ENCODE results near the gene CMSS1. TPM values are rescaled to one million over a fixed set of nuclear protein-coding genes. Genes with fewer than 3 reads are reported as not detected.

Gene CMSS1
- total and polyA plus RNA-seq, 3 donors from 2014 or later: 24.6 to 47.9 (median 24.9) TPM

DNA sequence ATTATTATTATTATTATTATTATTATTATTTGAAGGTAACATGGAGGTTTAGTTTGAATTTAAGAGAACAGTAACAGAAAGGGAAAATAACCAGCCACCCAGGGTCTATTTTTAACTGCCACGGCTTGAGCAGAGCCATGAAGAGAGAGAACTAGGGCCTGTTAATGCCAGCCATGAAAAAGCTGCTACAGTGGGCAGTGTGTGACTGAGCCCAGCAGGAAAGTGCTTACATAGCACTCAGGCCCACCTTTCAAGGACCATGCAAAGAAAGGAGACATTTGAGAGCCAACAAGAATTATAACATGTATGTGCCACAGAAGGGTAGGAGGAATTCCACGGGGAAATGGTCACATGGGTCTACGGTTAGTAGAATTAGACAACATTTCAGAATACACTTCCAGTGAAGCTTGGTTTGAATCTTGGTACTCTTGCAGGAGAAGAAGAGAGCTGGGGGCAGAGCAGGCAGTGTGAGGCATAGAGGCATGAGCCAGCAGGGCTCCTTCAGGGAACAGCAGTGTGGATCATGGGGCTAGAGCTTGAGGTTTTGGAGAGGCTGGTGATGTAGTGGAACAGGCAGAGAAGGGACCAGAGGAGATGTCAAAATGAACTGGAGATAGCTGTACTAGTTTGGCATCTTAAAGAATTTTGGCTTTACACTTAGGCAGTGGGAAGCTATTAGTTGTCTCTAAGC is 140.7 kb downstream of the CMSS1 start:
- TF ChIP-seq, protein P1, sequence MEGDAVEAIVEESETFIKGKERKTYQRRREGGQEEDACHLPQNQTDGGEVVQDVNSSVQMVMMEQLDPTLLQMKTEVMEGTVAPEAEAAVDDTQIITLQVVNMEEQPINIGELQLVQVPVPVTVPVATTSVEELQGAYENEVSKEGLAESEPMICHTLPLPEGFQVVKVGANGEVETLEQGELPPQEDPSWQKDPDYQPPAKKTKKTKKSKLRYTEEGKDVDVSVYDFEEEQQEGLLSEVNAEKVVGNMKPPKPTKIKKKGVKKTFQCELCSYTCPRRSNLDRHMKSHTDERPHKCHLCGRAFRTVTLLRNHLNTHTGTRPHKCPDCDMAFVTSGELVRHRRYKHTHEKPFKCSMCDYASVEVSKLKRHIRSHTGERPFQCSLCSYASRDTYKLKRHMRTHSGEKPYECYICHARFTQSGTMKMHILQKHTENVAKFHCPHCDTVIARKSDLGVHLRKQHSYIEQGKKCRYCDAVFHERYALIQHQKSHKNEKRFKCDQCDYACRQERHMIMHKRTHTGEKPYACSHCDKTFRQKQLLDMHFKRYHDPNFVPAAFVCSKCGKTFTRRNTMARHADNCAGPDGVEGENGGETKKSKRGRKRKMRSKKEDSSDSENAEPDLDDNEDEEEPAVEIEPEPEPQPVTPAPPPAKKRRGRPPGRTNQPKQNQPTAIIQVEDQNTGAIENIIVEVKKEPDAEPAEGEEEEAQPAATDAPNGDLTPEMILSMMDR (IDR thresholded peaks at IDR 0.05): no peak
- TF ChIP-seq POLR2A (IDR thresholded peaks at IDR 0.05): no peak
- Histone ChIP-seq H3K4me3 (no peak overlapping the region), H3K9me3 (no peaks in the 10 kb centered on the region), H3K36me3 (ENCODE audit: low read depth, missing control alignments) (no peaks in the 10 kb centered on the region), H3K27ac (no peak overlapping the region), H3K4me1 (no peaks in the 10 kb centered on the region), H3K27me3 (no peaks in the 10 kb centered on the region)
- DNase-seq: no peak
- intact Hi-C loops (cut with DNase I; ENCODE audit: low total_unique reads): no loop called here
- WGBS, 2 donors: 82 to 84% methylated on average over 3 of the region's 3 CpGs

DNA sequence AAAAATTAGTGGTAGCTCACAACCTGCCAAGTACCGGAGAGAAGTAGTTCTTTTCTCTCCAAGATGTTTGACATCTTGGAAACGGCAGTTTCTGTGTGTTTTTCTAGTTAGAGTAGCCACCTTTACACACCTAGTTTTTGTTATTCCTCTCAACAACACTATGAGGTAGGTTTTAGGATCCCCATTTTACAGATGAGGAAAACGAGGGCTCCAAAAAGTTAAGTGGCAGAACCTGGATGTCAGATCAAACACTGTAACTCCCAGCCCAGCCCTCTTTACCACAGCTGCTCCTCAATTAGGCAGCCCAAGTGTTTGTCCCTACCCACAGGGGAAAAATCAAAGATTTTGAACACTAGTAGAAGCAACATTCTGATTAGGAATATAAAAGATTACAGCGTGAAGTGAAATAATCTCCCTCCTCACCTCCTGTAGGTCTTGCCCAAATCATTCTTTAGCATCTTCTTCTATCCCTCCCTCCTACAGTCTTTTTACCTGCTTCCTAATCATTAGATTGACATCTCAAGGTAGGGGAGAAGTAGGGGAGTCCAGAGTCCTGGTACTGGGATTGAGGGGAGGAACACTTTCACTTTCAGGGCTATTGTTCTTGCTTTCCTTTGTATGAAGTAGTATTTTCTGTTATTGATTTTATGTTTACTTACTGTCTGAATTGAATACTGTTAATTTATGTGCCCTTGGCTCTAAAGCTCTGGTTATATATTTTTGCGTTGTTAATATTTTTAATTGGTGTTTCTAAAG is 142.6 kb downstream of the CMSS1 start:
- Histone ChIP-seq H3K36me3 (ENCODE audit: low read depth, missing control alignments) (no peaks in the 10 kb centered on the region), H3K4me3 (no peak overlapping the region), H3K27ac (peak overlapping the region in 1 of 2 donors; percentile 28), H3K27me3 (no peaks in the 10 kb centered on the region), H3K9me3 (no peaks in the 10 kb centered on the region), H3K4me1 (peaks cover 4% of the 10 kb centered on the region)
- intact Hi-C loops (cut with DNase I; ENCODE audit: low total_unique reads): no loop called here
- no peak for TF ChIP-seq POLR2A (IDR thresholded peaks at IDR 0.05)
- TF ChIP-seq, protein P1 (IDR thresholded peaks at IDR 0.05): no peak
- DNase-seq: no peak
- whole genome bisulfite sequencing, 2 donors: 58 to 68% methylated on average over 5 of the region's 5 CpGs

DNA sequence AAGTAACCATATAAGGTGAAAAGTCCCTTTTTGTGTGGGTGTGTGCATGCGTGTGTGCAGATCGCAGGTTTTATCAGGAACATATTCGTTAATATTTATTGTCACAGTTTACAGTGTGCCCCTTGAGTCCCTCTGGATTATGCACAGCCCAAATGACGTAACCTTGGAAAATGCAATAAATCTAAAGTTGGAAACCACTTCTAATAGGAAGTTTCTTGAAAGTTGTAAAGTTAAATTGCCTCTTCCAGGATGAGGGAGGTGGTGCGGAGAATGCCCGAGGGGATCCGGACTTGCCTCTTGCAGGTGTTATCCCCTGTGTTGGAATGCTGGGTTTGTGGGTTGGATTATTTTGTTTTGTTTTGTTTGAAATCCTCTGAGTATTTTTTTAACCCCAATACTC is 143.3 kb downstream of the CMSS1 start:
- no peaks in the 10 kb centered on the region for H3K27me3 ChIP-seq
- H3K9me3 ChIP-seq: no peaks in the 10 kb centered on the region
- no peak overlapping the region for H3K4me3 ChIP-seq
- peaks cover 7% of the 10 kb centered on the region for H3K4me1 ChIP-seq
- intact Hi-C loops (cut with DNase I; ENCODE audit: low total_unique reads): no loop called here
- TF ChIP-seq, protein P1 (IDR thresholded peaks at IDR 0.05): no peak
- no peak for TF ChIP-seq POLR2A (IDR thresholded peaks at IDR 0.05)
- 41 to 47% methylated on average over 7 of the region's 7 CpGs for WGBS, 2 donors
- no peak overlapping the region for H3K27ac ChIP-seq
- DNase-seq: no peak
- H3K36me3 ChIP-seq (ENCODE audit: low read depth, missing control alignments): no peaks in the 10 kb centered on the region

DNA sequence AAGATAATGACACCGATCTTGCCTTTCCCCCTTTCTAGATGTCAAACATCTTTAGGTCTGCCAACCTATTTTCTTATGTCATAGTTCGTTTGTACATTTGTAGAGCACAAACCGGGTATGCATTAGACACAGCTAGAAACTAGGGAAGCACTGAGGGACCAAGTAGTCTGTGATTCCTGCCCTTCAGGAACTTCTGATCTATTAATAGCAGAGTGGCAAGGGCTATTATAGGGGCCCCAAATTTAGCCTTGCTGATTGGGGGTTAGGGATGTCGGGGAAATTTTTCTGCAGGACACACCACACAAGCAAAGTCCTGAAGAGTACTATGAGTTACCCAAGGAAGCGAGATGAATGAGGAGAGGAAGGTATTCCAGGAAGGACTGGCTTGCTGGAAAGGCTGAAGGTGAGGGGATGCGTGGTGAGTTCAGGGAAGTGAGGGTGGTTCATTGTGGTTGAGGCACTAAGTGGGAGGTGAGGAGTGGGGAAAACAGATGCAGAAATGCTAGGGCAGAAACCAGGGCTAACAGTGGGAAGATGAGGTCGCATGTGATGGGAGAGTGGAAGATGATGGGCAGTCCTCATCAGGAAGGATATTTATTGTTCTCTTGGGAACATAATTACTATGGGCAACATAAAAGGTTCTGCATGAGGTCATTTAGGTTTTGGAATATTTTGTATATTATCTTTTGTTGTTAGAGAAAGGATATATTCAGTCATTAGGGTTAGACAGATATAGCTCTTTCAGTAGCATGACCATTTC is 144.3 kb downstream of the CMSS1 start:
- DNase-seq: no peak
- Histone ChIP-seq H3K4me1 (peaks cover 7% of the 10 kb centered on the region), H3K27ac (no peak overlapping the region), H3K9me3 (no peaks in the 10 kb centered on the region), H3K4me3 (no peak overlapping the region), H3K27me3 (no peaks in the 10 kb centered on the region), H3K36me3 (ENCODE audit: low read depth, missing control alignments) (no peaks in the 10 kb centered on the region)
- intact Hi-C loops (cut with DNase I; ENCODE audit: low total_unique reads): no loop called here
- no peak for TF ChIP-seq POLR2A (IDR thresholded peaks at IDR 0.05)
- TF ChIP-seq, protein P1 (IDR thresholded peaks at IDR 0.05): no peak
- 92 to 93% methylated on average over 7 of the region's 7 CpGs for WGBS, 2 donors
